ENCODE measurements around the gene CA10. TPM values are rescaled to one million over a fixed set of nuclear protein-coding genes. Genes with fewer than 3 reads are reported as not detected.

CA10 gene
- polyA plus RNA-seq, 1 experiment: not detected

DNA sequence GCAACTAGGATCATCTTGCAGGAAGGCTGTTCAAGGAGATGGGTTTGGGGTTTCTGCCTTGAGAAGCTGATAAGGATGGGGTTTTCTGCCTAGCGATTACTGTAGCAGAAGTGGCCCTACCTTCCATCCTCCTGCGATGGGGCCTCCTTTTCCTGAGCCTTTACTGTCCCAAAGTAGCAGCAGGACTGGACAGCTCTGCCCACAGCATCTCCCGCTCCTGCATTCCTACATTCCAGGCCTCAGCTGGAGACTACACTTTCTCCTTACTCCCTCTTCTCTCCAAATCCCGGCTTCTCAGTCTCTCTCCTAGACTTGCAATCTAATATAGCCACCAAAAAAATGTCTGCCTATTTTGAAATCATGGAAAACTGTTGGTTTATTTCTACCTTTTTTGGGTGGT, 355.4 kb downstream of the CA10 start:
- DNase-seq (ENCODE audit: low read depth, low spot score): no peak
- no peak overlapping the region for H3K4me3 ChIP-seq (ENCODE audit: low read depth, low read length)
- H3K27me3 ChIP-seq (ENCODE audit: control insufficient read depth, insufficient read depth, low read length): no peaks in the 10 kb centered on the region
- no peak overlapping the region for H3K27ac ChIP-seq (ENCODE audit: low read depth, low read length)
- H3K9me3 ChIP-seq (ENCODE audit: control insufficient read depth, insufficient read depth, low read length): peaks cover 13% of the 10 kb centered on the region; the same call in 1 of the 2 replicates
- TF ChIP-seq, protein P1, sequence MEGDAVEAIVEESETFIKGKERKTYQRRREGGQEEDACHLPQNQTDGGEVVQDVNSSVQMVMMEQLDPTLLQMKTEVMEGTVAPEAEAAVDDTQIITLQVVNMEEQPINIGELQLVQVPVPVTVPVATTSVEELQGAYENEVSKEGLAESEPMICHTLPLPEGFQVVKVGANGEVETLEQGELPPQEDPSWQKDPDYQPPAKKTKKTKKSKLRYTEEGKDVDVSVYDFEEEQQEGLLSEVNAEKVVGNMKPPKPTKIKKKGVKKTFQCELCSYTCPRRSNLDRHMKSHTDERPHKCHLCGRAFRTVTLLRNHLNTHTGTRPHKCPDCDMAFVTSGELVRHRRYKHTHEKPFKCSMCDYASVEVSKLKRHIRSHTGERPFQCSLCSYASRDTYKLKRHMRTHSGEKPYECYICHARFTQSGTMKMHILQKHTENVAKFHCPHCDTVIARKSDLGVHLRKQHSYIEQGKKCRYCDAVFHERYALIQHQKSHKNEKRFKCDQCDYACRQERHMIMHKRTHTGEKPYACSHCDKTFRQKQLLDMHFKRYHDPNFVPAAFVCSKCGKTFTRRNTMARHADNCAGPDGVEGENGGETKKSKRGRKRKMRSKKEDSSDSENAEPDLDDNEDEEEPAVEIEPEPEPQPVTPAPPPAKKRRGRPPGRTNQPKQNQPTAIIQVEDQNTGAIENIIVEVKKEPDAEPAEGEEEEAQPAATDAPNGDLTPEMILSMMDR (IDR thresholded peaks at IDR 0.05; ENCODE audit: low read depth, low read length): no peak
- ChIA-PET POLR2A (no interaction called here), CTCF (no interaction called here)

GRCh38 chr17:51802544-51802943, 356.0 kb downstream of the CA10 start:
- TF ChIP-seq, protein P1 (IDR thresholded peaks at IDR 0.05; ENCODE audit: low read depth, low read length): no peak
- H3K27me3 ChIP-seq (ENCODE audit: control insufficient read depth, insufficient read depth, low read length): no peaks in the 10 kb centered on the region
- ChIA-PET CTCF (no interaction called here), POLR2A (no interaction called here)
- DNase-seq (ENCODE audit: low read depth, low spot score): no peak
- H3K4me3 ChIP-seq (ENCODE audit: low read depth, low read length): no peak overlapping the region
- H3K27ac ChIP-seq (ENCODE audit: low read depth, low read length): no peak overlapping the region
- H3K9me3 ChIP-seq (ENCODE audit: control insufficient read depth, insufficient read depth, low read length): peaks cover 13% of the 10 kb centered on the region

GRCh38 chr17:51801626-51802025, 356.9 kb downstream of the CA10 start:
- DNase-seq (ENCODE audit: low read depth, low spot score): no peak
- Histone ChIP-seq H3K9me3 (ENCODE audit: control insufficient read depth, insufficient read depth, low read length) (peaks cover 20% of the 10 kb centered on the region), H3K27ac (ENCODE audit: low read depth, low read length) (no peak overlapping the region), H3K27me3 (ENCODE audit: control insufficient read depth, insufficient read depth, low read length) (no peaks in the 10 kb centered on the region), H3K4me3 (ENCODE audit: low read depth, low read length) (no peak overlapping the region)
- CTCF ChIA-PET: no interaction called here
- POLR2A ChIA-PET: no interaction called here
- TF ChIP-seq, protein P1 (IDR thresholded peaks at IDR 0.05; ENCODE audit: low read depth, low read length): no peak

DNA sequence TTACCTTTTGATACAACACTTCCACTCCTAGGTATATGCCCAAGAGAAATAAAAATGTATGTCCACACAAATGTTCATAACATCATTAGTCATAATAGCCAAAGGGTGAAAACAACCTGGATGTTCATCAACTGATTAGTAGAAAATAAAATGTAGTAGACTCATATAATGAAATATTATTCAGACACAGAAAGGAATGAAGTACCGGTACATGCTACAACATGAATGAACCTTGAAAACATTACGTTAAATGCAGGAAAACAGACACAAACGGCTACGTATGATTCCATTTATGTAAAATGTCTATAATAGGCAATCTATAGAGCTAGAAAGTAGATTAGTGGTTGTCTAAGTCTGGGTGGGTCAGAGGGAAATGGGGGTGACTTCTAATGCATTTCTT, 358.5 kb downstream of the CA10 start:
- no peaks in the 10 kb centered on the region for H3K27me3 ChIP-seq (ENCODE audit: control insufficient read depth, insufficient read depth, low read length)
- POLR2A ChIA-PET: no interaction called here
- CTCF ChIA-PET: no interaction called here
- no peak overlapping the region for H3K4me3 ChIP-seq (ENCODE audit: low read depth, low read length)
- H3K27ac ChIP-seq (ENCODE audit: low read depth, low read length): no peak overlapping the region
- no peak for DNase-seq (ENCODE audit: low read depth, low spot score)
- peaks cover 15% of the 10 kb centered on the region for H3K9me3 ChIP-seq (ENCODE audit: control insufficient read depth, insufficient read depth, low read length)
- TF ChIP-seq, protein P1 (IDR thresholded peaks at IDR 0.05; ENCODE audit: low read depth, low read length): no peak

DNA sequence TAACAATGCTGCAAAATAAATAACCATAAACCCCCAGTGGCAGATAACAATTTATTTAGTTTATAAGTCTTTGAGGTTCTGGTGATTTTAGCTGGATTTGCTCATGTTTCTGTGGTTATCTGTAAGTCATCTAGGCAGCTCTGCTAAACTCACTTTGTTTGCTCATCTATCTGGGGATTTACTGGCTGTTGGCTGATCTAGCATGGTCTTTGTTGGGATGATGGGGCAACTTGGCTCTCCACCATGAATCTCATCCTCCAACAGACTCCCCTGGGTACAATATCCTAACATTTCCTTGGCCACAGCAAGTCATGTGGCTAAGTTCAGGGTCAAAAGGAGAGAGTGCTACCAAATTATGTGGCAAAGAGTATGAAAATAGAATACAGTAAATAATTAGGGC, 359.3 kb downstream of the CA10 start:
- no peak overlapping the region for H3K27ac ChIP-seq (ENCODE audit: low read depth, low read length)
- H3K27me3 ChIP-seq (ENCODE audit: control insufficient read depth, insufficient read depth, low read length): no peaks in the 10 kb centered on the region
- H3K9me3 ChIP-seq (ENCODE audit: control insufficient read depth, insufficient read depth, low read length): peaks cover 13% of the 10 kb centered on the region
- TF ChIP-seq, protein P1 (IDR thresholded peaks at IDR 0.05; ENCODE audit: low read depth, low read length): no peak
- ChIA-PET POLR2A (no interaction called here), CTCF (no interaction called here)
- no peak overlapping the region for H3K4me3 ChIP-seq (ENCODE audit: low read depth, low read length)
- DNase-seq (ENCODE audit: low read depth, low spot score): no peak
